K562 (cell line): ENCODE measurements around the gene AGO4. TPM values are rescaled to one million over a fixed set of nuclear protein-coding genes. Genes with fewer than 3 reads are reported as not detected.
A peak's percentile ranks its signal among the peaks of the same experiment; 100 is the strongest.

Source experiments
- COPS2 ChIP-seq: fragments of 450-650 bp; conservative IDR thresholded peaks from 2 replicates; pipeline ENCODE4 v1.6.1; 2016; ENCODE audit warnings: mild to moderate bottlenecking, moderate library complexity
- HDAC8 ChIP-seq: fragments of 450-650 bp; IDR thresholded peaks from 2 replicates; pipeline ENCODE4 v1.6.1; 2016; ENCODE audit warnings: mild to moderate bottlenecking, missing genetic modification characterization, moderate library complexity, missing compliant biosample characterization
- NCOA4 ChIP-seq: fragments of 450-650 bp; IDR thresholded peaks from 2 replicates; pipeline ENCODE4 v1.6.1; 2018; ENCODE audit warnings: mild to moderate bottlenecking; ENCODE audit not compliant: partially characterized antibody
- NFIX ChIP-seq: fragments of 250-450 bp; sonication (Bioruptor Pico); IDR thresholded peaks from 2 replicates; pipeline ENCODE4 v1.4.0; 2020; ENCODE audit warnings: low read depth, mild to moderate bottlenecking, moderate library complexity
- NFRKB ChIP-seq: fragments of 450-650 bp; IDR thresholded peaks from 2 replicates; pipeline ENCODE4 v1.6.1; 2016; ENCODE audit warnings: low read depth
- RBM34 ChIP-seq: fragments of 200-400 bp; formaldehyde crosslinking; IDR thresholded peaks from 2 replicates; pipeline ENCODE4 v1.6.1; 2018; ENCODE audit warnings: low read length, borderline replicate concordance; ENCODE audit not compliant: insufficient read depth
- SNRNP70 ChIP-seq: fragments of 200-400 bp; formaldehyde crosslinking; optimal IDR thresholded peaks from 2 replicates; pipeline ENCODE3; 2017; ENCODE audit warnings: low read depth, low read length
- STAT5A ChIP-seq: IDR thresholded peaks from 2 replicates; pipeline ENCODE4 v1.6.1; 2012; ENCODE audit warnings: low read length, inconsistent platforms, borderline replicate concordance
- ZZZ3 ChIP-seq: fragments of 450-650 bp; IDR thresholded peaks from 2 replicates; pipeline ENCODE4 v1.6.1; 2016; ENCODE audit warnings: antibody characterized with exemption, mild to moderate bottlenecking, moderate library complexity
- polyA plus RNA-seq, 8 experiments: library from polyadenylated mRNA; depleted of rRNA in 4 of 8; stranded (reverse) in 5 of 8; unstranded in 3 of 8; fragments of >200 nt; fragmentation: Nextera tagmentation in 2 of 8; fragmentation: Illumina TruSeq in 1 of 8; extraction: Ambion mirVana in 2 of 8; extraction: Trizol in 1 of 8; gene quantifications; 2 replicates each; pipeline versions ENCODE4 v1.2.1 to v1.2.3, GENCODE V29; 2011 to 2014; ENCODE audit warnings: inconsistent platforms in 1 of 8, missing spikeins in 1 of 8
- total RNA-seq, 7 experiments: library from RNA; depleted of rRNA in 6 of 7; stranded (reverse); fragments of >200 nt in 6 of 7; fragmentation: Illumina TruSeq in 2 of 7; extraction: Trizol in 2 of 7; gene quantifications; 2 replicates each; pipeline versions ENCODE4 v1.2.1 to v1.2.3, GENCODE V29; 2011 to 2021; ENCODE audit warnings: low replicate concordance in 1 of 7
- TF ChIP-seq, protein P1 (sequence below): fragments of 450-650 bp; IDR thresholded peaks from 2 replicates; pipeline ENCODE4 v1.6.1; 2018; ENCODE audit not compliant: partially characterized antibody
- TF ChIP-seq, protein P2 (sequence below): fragments of 150-350 bp; conservative IDR thresholded peaks from 2 replicates; pipeline ENCODE4 v1.6.1; 2014; ENCODE audit warnings: low read length
- TF ChIP-seq, protein P3 (sequence below): fragments of 250-450 bp; sonication (Bioruptor Pico); IDR thresholded peaks from 2 replicates; pipeline ENCODE4 v1.4.0; 2020; ENCODE audit warnings: mild to moderate bottlenecking, moderate library complexity
- TF ChIP-seq, protein P4 (sequence below): fragments of 250-450 bp; sonication (Bioruptor Pico); IDR thresholded peaks from 2 replicates; pipeline ENCODE4 v1.5.1; 2021; ENCODE audit warnings: mild to moderate bottlenecking
- TF ChIP-seq, protein P5 (sequence below): sonication (generic); formaldehyde crosslinking; IDR thresholded peaks from 2 replicates; pipeline ENCODE4 v1.8.0; 2022; ENCODE audit warnings: missing genetic modification reagents, mild to moderate bottlenecking, borderline replicate concordance

AGO4 gene
- total and polyA plus RNA-seq, 9 of the 15 experiments (the other 6 are each of a cell fraction or from before 2014, with no cell fraction given), result 1.3 to 10.5 (median 6.5) TPM

DNA sequence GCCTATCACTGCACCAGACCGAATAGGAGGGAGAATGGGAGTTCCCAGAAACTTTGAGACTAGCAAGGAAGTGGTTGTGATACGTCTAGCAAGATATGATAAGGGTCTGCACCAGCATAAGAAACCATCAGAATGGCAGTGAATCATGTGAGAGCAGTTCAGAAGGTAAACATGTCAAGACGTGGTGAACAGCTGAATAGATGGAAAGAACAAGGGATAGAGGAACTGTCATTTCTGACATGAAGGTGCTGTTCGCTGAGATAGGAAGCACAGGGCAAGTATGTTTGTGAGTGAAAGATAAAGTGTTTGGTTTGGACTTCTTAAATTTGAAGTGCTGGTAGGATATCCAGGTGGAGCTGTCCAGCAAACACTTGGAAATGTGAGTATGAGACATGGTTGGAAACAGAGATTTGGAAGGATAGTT is 74.0 kb downstream of the AGO4 start (continued):
- TF ChIP-seq, protein P1, sequence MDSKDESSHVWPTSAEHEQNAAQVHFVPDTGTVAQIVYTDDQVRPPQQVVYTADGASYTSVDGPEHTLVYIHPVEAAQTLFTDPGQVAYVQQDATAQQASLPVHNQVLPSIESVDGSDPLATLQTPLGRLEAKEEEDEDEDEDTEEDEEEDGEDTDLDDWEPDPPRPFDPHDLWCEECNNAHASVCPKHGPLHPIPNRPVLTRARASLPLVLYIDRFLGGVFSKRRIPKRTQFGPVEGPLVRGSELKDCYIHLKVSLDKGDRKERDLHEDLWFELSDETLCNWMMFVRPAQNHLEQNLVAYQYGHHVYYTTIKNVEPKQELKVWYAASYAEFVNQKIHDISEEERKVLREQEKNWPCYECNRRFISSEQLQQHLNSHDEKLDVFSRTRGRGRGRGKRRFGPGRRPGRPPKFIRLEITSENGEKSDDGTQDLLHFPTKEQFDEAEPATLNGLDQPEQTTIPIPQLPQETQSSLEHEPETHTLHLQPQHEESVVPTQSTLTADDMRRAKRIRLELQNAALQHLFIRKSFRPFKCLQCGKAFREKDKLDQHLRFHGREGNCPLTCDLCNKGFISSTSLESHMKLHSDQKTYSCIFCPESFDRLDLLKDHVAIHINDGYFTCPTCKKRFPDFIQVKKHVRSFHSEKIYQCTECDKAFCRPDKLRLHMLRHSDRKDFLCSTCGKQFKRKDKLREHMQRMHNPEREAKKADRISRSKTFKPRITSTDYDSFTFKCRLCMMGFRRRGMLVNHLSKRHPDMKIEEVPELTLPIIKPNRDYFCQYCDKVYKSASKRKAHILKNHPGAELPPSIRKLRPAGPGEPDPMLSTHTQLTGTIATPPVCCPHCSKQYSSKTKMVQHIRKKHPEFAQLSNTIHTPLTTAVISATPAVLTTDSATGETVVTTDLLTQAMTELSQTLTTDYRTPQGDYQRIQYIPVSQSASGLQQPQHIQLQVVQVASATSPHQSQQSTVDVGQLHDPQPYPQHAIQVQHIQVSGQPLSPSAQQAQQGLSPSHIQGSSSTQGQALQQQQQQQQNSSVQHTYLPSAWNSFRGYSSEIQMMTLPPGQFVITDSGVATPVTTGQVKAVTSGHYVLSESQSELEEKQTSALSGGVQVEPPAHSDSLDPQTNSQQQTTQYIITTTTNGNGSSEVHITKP, result peak; percentile 45
- TF ChIP-seq, protein P2, sequence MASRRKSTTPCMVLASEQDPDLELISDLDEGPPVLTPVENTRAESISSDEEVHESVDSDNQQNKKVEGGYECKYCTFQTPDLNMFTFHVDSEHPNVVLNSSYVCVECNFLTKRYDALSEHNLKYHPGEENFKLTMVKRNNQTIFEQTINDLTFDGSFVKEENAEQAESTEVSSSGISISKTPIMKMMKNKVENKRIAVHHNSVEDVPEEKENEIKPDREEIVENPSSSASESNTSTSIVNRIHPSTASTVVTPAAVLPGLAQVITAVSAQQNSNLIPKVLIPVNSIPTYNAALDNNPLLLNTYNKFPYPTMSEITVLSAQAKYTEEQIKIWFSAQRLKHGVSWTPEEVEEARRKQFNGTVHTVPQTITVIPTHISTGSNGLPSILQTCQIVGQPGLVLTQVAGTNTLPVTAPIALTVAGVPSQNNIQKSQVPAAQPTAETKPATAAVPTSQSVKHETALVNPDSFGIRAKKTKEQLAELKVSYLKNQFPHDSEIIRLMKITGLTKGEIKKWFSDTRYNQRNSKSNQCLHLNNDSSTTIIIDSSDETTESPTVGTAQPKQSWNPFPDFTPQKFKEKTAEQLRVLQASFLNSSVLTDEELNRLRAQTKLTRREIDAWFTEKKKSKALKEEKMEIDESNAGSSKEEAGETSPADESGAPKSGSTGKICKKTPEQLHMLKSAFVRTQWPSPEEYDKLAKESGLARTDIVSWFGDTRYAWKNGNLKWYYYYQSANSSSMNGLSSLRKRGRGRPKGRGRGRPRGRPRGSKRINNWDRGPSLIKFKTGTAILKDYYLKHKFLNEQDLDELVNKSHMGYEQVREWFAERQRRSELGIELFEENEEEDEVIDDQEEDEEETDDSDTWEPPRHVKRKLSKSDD, result no peak
- TF ChIP-seq NFRKB (no peak), COPS2 (no peak), SNRNP70 (no peak), RBM34 (no peak), ZZZ3 (no peak), STAT5A (0 out of 2 replicates have a peak, but pooled peaks have one; percentile 50), HDAC8 (no peak), NFIX (CRISPR knock-in tag) (no peak), NCOA4 (no peak)
- TF ChIP-seq, protein P3, sequence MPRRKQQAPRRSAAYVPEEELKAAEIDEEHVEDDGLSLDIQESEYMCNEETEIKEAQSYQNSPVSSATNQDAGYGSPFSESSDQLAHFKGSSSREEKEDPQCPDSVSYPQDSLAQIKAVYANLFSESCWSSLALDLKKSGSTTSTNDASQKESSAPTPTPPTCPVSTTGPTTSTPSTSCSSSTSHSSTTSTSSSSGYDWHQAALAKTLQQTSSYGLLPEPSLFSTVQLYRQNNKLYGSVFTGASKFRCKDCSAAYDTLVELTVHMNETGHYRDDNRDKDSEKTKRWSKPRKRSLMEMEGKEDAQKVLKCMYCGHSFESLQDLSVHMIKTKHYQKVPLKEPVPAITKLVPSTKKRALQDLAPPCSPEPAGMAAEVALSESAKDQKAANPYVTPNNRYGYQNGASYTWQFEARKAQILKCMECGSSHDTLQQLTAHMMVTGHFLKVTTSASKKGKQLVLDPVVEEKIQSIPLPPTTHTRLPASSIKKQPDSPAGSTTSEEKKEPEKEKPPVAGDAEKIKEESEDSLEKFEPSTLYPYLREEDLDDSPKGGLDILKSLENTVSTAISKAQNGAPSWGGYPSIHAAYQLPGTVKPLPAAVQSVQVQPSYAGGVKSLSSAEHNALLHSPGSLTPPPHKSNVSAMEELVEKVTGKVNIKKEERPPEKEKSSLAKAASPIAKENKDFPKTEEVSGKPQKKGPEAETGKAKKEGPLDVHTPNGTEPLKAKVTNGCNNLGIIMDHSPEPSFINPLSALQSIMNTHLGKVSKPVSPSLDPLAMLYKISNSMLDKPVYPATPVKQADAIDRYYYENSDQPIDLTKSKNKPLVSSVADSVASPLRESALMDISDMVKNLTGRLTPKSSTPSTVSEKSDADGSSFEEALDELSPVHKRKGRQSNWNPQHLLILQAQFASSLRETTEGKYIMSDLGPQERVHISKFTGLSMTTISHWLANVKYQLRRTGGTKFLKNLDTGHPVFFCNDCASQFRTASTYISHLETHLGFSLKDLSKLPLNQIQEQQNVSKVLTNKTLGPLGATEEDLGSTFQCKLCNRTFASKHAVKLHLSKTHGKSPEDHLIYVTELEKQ (CRISPR knock-in tag), result no peak
- TF ChIP-seq, protein P4, sequence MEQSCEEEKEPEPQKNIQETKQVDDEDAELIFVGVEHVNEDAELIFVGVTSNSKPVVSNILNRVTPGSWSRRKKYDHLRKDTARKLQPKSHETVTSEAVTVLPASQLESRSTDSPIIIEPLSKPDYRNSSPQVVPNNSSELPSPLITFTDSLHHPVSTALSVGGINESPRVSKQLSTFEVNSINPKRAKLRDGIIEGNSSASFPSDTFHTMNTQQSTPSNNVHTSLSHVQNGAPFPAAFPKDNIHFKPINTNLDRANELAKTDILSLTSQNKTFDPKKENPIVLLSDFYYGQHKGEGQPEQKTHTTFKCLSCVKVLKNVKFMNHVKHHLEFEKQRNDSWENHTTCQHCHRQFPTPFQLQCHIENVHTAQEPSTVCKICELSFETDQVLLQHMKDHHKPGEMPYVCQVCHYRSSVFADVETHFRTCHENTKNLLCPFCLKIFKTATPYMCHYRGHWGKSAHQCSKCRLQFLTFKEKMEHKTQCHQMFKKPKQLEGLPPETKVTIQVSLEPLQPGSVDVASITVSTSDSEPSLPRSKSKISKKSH (CRISPR knock-in tag), result no peak
- TF ChIP-seq, protein P5, sequence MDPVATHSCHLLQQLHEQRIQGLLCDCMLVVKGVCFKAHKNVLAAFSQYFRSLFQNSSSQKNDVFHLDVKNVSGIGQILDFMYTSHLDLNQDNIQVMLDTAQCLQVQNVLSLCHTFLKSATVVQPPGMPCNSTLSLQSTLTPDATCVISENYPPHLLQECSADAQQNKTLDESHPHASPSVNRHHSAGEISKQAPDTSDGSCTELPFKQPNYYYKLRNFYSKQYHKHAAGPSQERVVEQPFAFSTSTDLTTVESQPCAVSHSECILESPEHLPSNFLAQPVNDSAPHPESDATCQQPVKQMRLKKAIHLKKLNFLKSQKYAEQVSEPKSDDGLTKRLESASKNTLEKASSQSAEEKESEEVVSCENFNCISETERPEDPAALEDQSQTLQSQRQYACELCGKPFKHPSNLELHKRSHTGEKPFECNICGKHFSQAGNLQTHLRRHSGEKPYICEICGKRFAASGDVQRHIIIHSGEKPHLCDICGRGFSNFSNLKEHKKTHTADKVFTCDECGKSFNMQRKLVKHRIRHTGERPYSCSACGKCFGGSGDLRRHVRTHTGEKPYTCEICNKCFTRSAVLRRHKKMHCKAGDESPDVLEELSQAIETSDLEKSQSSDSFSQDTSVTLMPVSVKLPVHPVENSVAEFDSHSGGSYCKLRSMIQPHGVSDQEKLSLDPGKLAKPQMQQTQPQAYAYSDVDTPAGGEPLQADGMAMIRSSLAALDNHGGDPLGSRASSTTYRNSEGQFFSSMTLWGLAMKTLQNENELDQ (CRISPR knock-in tag), result no peak
